HUES64 (cell line): ENCODE data around the gene ATF6B.

Experiments
- H3K27ac ChIP-seq: 2 replicates; pipeline ENCODE4 v1.7.0; 2013; ENCODE audit warnings: low read depth, low read length, inconsistent platforms
- H3K27me3 ChIP-seq: 2 replicates; pipeline ENCODE4 v1.6.1; 2013; ENCODE audit warnings: mild to moderate bottlenecking, low read length; ENCODE audit not compliant: insufficient read depth
- H3K36me3 ChIP-seq: 2 replicates; pipeline ENCODE4 v1.6.1; 2013; ENCODE audit warnings: mild to moderate bottlenecking, low read length; ENCODE audit not compliant: insufficient read depth
- H3K4me1 ChIP-seq: 2 replicates; pipeline ENCODE4 v1.6.1; 2013; ENCODE audit warnings: mild to moderate bottlenecking, low read length, moderate library complexity; ENCODE audit not compliant: insufficient read depth
- H3K4me3 ChIP-seq: 2 replicates; pipeline ENCODE4 v1.5.1; 2013; ENCODE audit warnings: mild to moderate bottlenecking, low read length, moderate library complexity
- H3K9ac ChIP-seq: 2 replicates; pipeline ENCODE4 v1.6.1; 2013; ENCODE audit warnings: mild to moderate bottlenecking, low read depth, low read length
- H3K9me3 ChIP-seq: 2 replicates; pipeline ENCODE4 v1.6.1; 2013; ENCODE audit warnings: low read depth, low read length; ENCODE audit not compliant: insufficient read depth
- WGBS: fragments of 150-250, 120-280 bp; methylation state at CpG from one replicate; pipeline ENCODE4 v1.1.7; 2013; ENCODE audit warnings: missing lambda C conversion rate; 5-methylcytosine and 5-hydroxymethylcytosine counted together

Gene ATF6B

GRCh38 chr6:32096394-32097258 is 31.4 kb downstream of the ATF6B start:
- Histone ChIP-seq H3K4me3 (peak overlapping the region; percentile 41), H3K4me1 (no peaks in the 10 kb centered on the region), H3K27ac (no peak overlapping the region), H3K9me3 (no peaks in the 10 kb centered on the region), H3K36me3 (no peaks in the 10 kb centered on the region), H3K9ac (no peak overlapping the region), H3K27me3 (peaks cover 42% of the 10 kb centered on the region)
- WGBS, result 26% methylated on average over 90 of the region's 90 CpGs

DNA sequence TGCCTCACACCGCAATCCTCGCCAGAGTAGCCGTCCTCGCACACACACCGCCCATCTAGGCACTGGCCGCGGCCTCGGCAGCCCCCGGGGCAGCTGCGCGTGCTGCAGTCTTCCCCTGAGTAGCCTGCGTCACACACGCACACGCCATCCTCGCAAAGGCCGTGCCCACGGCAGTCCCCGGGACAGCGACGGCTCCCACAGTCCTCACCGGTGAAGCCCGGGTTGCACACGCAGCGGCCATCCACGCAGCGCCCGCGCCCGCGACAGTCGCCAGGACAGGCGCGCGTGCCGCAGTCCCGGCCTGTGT is 32.0 kb downstream of the ATF6B start:
- Histone ChIP-seq H3K4me1 (no peaks in the 10 kb centered on the region), H3K27ac (no peak overlapping the region), H3K27me3 (peaks cover 42% of the 10 kb centered on the region), H3K36me3 (no peaks in the 10 kb centered on the region), H3K9me3 (no peaks in the 10 kb centered on the region), H3K4me3 (peak overlapping the region; percentile 41; the same call in 1 of the 2 replicates), H3K9ac (no peak overlapping the region)
- 68% methylated on average over 36 of the region's 36 CpGs for WGBS

DNA sequence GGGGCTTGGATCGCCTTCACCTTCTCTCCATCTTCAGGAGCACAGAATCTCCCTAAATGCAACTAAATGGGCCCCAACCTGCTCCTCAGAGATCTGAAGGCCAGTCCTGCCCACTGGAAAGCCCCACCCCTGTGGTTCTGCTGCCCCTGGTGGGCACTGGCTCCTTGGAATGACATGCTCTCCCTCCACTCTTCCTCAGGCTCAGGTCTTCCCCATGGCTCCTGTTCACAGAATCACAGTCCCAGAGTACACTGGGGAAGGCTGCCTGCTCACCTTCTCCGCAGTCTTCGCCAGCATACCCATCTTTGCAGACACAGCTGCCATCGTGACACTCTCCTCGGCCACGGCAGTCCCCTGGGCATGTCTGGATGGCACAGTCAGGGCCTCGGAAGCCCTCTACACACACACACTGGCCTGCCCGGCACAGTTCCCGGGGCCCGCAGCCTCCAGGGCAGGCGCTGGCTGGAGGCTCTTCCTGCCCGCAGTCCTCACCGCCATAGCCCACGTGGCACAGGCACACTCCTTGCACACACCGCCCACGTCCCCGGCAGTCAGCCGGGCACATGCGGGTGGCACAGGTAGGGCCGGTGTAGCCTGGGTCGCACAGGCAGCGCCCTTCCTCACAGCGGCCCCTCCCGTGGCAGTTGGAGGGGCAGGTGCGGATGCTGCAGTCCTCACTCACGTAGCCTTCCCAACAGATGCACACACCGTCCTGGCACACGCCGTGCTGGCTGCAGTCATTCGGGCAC is 32.5 kb downstream of the ATF6B start:
- WGBS, result 87% methylated on average over 30 of the region's 30 CpGs

DNA sequence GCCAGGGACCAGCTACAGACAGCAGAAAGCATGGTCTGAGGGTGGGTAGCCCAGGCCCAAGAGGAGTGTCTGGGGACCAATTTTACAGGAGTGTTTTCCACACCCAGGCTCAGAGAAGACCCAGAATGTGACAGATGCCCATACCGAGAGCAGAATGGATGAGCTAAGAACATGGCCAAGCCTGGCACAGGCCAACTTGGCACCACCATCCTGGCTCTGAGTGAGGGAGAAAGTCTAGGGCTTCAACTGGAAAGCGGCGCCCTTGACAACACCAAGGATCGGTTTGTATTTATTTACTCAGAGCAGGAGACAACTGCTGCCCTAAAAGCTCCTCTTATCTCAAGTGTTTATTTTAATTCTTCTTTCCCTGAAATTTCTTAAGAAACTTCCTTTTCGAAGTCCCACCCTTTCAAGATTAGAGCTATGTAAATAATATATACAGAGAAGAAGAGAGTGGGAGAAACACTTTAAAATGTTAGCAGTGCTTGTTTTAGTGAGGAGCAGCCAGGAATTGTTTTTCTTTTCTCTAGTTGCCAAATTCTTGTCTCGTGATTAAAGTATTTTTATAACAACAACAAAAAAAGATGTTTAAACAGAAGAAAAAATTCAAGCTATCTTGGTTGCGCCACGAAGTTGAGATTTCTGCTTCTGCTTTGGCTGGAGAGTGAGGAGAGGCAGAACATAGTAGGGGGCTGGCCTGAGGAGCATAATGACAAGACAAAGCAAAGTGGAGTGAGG is 35.1 kb downstream of the ATF6B start:
- H3K27ac ChIP-seq, result no peak overlapping the region
- peaks cover 41% of the 10 kb centered on the region for H3K27me3 ChIP-seq
- H3K9me3 ChIP-seq, result no peaks in the 10 kb centered on the region
- H3K4me3 ChIP-seq, result no peak overlapping the region
- peaks cover 5% of the 10 kb centered on the region; the same call in 1 of the 2 replicates for H3K4me1 ChIP-seq
- H3K36me3 ChIP-seq, result no peaks in the 10 kb centered on the region
- 90% methylated on average over 6 of the region's 8 CpGs for WGBS
- no peak overlapping the region for H3K9ac ChIP-seq

More for the DNA sequence above, 32.5 kb downstream of the ATF6B start:
- peaks cover 42% of the 10 kb centered on the region for H3K27me3 ChIP-seq
- no peaks in the 10 kb centered on the region for H3K9me3 ChIP-seq
- no peaks in the 10 kb centered on the region for H3K36me3 ChIP-seq
- H3K4me3 ChIP-seq, result no peak overlapping the region; the same call in 1 of the 2 replicates
- H3K9ac ChIP-seq, result no peak overlapping the region
- no peak overlapping the region for H3K27ac ChIP-seq
- no peaks in the 10 kb centered on the region for H3K4me1 ChIP-seq

- H3K27me3 ChIP-seq, result peaks cover 22% of the 10 kb centered on the region
- no peaks in the 10 kb centered on the region for H3K36me3 ChIP-seq
- H3K9me3 ChIP-seq, result no peaks in the 10 kb centered on the region
- H3K4me1 ChIP-seq, result peaks cover 11% of the 10 kb centered on the region
- WGBS, result 87% methylated on average over 10 of the region's 10 CpGs
- no peak overlapping the region for H3K9ac ChIP-seq
- no peak overlapping the region for H3K27ac ChIP-seq
- H3K4me3 ChIP-seq, result no peak overlapping the region
These were observed 38.8 kb downstream of the ATF6B start for GRCh38 chr6:32089082-32089828.

- Histone ChIP-seq H3K4me1 (peaks cover 11% of the 10 kb centered on the region), H3K9me3 (no peaks in the 10 kb centered on the region), H3K4me3 (no peak overlapping the region), H3K36me3 (no peaks in the 10 kb centered on the region), H3K27ac (no peak overlapping the region), H3K27me3 (peaks cover 22% of the 10 kb centered on the region), H3K9ac (no peak overlapping the region)
- 91% methylated on average over 14 of the region's 14 CpGs for WGBS
These were observed 39.5 kb downstream of the ATF6B start for GRCh38 chr6:32088487-32089049.

DNA sequence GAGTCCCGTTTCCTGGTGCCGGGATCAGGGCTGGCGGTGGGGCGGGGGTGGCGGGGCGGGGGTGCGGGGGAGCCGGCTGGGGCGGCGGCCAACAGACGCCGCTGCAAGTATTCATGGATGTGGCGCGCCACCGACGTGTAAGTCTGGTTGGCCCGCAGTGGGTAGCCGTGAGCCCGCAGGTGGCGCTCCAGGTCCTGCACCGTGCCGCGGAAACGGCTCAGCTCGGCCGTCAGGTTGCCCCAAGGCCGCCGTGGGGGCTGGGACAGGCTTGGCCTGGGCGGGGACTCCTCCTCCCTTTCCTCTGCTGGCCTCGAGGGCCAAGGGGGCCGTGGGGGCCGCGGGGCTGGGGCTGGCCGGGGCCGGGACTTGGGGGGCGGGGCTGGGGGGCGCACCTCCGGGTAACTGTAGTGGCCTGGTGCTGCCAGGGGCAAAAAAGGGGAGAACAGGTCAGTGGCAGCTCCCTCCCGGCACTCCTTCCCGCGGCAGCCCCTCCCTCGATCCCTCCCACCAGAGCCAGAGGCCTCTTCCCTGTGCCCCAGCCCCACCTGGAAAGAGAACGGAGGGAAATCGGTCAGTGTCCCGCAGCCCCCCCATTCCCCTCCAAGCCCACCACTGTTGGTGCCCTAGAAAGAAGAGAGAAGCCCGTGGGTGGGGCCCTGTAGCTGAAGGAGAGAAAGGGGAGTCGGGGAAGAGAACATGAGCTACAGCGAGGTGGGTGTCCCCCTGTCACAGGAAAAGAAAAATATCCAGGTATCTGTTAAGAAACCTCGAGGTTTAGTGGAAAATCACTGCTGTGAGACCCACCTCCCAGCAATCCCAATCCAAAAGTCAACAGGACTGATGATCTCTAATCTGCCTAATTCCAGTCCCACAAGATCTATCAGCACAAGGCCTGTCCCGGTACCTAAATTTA is 40.2 kb downstream of the ATF6B start:
- H3K27ac ChIP-seq, result no peak overlapping the region
- no peaks in the 10 kb centered on the region for H3K36me3 ChIP-seq
- WGBS, result 7% methylated on average over 47 of the region's 50 CpGs
- peaks cover 11% of the 10 kb centered on the region for H3K4me1 ChIP-seq
- peak overlapping the region; percentile 64; the same call in 1 of the 2 replicates for H3K9ac ChIP-seq
- no peaks in the 10 kb centered on the region for H3K9me3 ChIP-seq
- peaks cover 22% of the 10 kb centered on the region for H3K27me3 ChIP-seq
- H3K4me3 ChIP-seq, result peak overlapping the region; percentile 42

DNA sequence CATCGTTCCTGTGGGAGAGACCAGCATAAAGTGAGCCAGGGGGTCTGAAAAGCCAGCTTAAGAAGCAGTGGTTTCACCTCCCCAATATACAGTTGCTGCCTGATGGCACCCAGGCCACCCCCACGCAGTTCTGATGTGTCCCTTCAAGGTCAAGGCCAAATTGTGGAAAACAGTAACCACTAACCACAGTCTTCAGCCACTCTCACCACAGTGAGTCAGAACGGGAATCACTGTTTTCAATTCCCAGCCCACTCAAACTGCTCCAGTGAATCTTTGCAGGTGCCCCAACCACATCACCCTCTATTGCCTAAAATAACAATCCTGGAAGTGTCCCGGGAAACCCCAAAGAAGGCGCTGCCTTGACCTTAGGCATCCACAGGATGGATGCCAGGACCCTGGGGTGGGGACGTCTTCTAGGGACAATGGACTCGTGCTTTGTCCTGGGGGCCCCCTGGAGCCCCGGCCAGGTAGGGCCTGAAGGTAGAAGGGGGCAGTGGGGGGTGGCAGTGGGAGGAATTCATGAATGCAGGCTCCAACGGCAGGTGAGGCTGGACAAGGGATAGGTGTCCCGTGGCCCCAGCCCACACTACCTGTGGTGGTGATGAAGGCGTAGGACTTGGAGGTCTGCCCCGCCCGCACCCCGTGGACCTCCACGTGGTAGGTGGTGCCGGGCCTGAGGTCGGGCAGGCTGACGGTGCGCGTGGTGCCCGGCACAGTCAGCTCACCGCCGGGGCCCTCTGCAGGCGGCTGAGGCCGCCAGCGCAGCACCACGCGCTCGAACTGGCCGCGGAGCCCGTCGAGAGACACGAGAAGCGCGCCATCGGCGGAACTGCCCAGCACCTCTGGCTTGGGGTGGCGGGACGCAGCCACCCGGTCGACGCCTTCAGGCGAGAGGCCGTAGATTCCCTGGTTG is 41.1 kb downstream of the ATF6B start:
- 33% methylated on average over 45 of the region's 45 CpGs for WGBS
- Histone ChIP-seq H3K36me3 (no peaks in the 10 kb centered on the region), H3K27me3 (peaks cover 22% of the 10 kb centered on the region), H3K4me3 (peak overlapping the region; percentile 39), H3K4me1 (peaks cover 11% of the 10 kb centered on the region), H3K9me3 (no peaks in the 10 kb centered on the region), H3K9ac (peak overlapping the region; percentile 64; the same call in 1 of the 2 replicates), H3K27ac (no peak overlapping the region)

DNA sequence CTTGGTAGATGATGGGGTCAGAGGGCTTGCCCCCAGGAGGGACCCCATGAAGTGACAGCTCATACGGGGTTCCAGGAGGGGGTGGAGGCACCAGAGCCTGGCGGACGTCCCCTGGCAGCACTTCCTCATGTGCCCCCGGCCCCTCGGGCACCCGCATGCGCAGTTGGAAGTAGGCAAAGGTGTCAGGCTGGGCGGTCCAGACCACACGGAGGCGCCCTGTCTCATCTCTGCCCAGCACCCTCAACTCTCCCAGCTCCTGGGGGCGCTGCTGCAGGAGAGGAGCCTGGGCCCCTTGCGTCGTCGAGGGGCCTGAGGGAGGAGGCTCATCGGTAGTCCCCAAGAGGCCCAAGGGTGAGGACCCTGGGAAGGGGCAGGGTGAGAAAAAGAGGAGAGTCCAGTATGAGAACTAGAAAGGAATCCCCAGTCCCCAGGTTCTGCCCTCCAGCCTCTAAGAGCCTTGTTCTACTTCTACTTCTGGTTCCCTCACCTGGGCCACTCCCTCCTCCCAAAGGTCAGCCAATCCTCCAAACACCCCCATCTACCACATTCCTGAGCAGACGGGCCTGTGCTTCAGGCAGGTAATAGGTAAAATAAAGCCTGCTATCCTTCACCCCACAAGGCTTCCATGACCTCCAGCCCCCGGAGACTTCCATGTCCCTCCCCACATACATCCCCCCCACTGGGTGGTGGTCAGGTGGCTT is 42.1 kb downstream of the ATF6B start:
- Histone ChIP-seq H3K4me1 (peaks cover 11% of the 10 kb centered on the region), H3K36me3 (no peaks in the 10 kb centered on the region), H3K27me3 (peaks cover 22% of the 10 kb centered on the region), H3K27ac (no peak overlapping the region), H3K9me3 (no peaks in the 10 kb centered on the region), H3K4me3 (no peak overlapping the region), H3K9ac (no peak overlapping the region)
- WGBS, result 86% methylated on average over 16 of the region's 17 CpGs
